ENCODE measurements around the gene PPP1R13B.

GRCh38 chr14:103723748-103724081 is 123.7 kb downstream of the PPP1R13B start:
- TF ChIP-seq YY1 (IDR thresholded peaks at IDR 0.05; ENCODE audit: insufficient read depth, insufficient read length), result no peak
- no peak for TF ChIP-seq ZNF274 (IDR thresholded peaks at IDR 0.05; ENCODE audit: low read depth, low read length)
- no peak for TF ChIP-seq SUZ12 (IDR thresholded peaks at IDR 0.05; ENCODE audit: extremely low read depth, insufficient read depth, insufficient read length)
